ENCODE data around the gene SPECC1. TPM values are rescaled to one million over a fixed set of nuclear protein-coding genes. Genes with fewer than 3 reads are reported as not detected.

Gene SPECC1
- total and polyA plus RNA-seq, 3 donors from 2014 or later = 78.6 to 160 (median 148) TPM

DNA sequence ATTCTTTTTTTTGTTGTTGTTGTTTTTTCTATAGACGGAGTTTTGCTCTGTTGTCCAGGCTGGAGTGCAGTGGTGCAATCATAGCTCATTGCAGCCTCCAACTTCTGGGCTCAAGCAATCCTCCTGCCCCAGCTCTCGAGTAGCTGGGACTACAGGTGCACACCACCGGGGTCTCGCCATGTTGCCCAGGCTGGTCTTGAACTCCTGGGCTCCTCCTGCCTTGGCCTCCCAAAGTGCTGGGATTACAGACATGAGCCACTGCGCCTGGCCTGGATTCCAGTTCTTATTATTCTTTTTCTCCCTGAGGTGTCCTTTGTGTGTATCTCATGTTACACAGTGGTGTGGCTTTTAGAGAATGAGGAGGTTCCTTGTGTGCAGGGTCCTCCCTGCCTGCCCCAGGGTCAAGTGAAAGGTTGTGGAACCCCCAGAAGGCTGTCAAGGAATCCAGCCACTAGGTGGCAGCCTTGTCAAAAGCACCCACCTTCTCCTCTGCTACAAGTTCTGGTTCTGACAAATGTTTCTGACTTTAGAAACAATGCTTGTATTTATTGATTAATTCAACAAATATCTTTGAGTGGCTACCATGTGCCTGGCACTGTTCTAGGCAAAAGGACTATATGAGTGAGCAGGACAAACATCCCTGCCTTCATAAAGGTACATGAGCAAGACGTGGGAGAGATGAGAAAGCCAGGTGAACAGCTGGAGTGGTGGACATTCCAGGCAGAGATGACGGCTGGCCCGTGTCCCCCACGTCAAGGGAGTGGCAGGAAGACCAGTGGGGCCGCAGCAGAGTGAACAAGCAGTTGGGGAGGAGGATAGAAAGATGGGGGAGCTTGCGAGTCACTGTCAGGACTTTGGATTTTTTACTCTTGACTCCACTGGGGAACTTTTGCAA lies 112.4 kb downstream of the SPECC1 start:
- H3K27ac ChIP-seq = no peak overlapping the region
- WGBS, 2 donors = 54 to 66% methylated on average over 11 of the region's 11 CpGs
- no peaks in the 10 kb centered on the region for H3K36me3 ChIP-seq (ENCODE audit: low read depth, missing control alignments)
- no peak overlapping the region for H3K4me3 ChIP-seq
- peak; percentile 84 for DNase-seq
- TF ChIP-seq POLR2A (IDR thresholded peaks at IDR 0.05) = no peak
- peak; percentile 74 to 87 (median 82) for TF ChIP-seq CTCF (IDR thresholded peaks at IDR 0.05)
- H3K4me1 ChIP-seq = peaks cover 8% of the 10 kb centered on the region
- intact Hi-C loops (cut with DNase I; ENCODE audit: low total_unique reads) = loop anchor here (5.0 kb wide), 1 partner anchor 129 kb away; no protein-coding TSS in a partner anchor
- no peaks in the 10 kb centered on the region for H3K9me3 ChIP-seq
- no peaks in the 10 kb centered on the region for H3K27me3 ChIP-seq

- DNase-seq = no peak
- TF ChIP-seq POLR2A (IDR thresholded peaks at IDR 0.05) (no peak), CTCF (IDR thresholded peaks at IDR 0.05) (no peak)
- H3K9me3 ChIP-seq = no peaks in the 10 kb centered on the region
- no peak overlapping the region for H3K4me3 ChIP-seq
- H3K27ac ChIP-seq = no peak overlapping the region
- intact Hi-C loops (cut with DNase I; ENCODE audit: low total_unique reads) = loop anchor here (5.0 kb wide), 1 partner anchor 130 kb away; no protein-coding TSS in a partner anchor
- H3K36me3 ChIP-seq (ENCODE audit: low read depth, missing control alignments) = no peaks in the 10 kb centered on the region
- no peaks in the 10 kb centered on the region for H3K27me3 ChIP-seq
- 65 to 79% methylated on average over 8 of the region's 8 CpGs for whole genome bisulfite sequencing, 2 donors
- H3K4me1 ChIP-seq = peaks cover 8% of the 10 kb centered on the region
Observed at GRCh38 chr17:20122254-20122879, 113.2 kb downstream of the SPECC1 start.

- WGBS, 2 donors = 72 to 74% methylated on average over 4 of the region's 4 CpGs
- no peak overlapping the region for H3K27ac ChIP-seq
- H3K27me3 ChIP-seq = no peaks in the 10 kb centered on the region
- no peak for TF ChIP-seq POLR2A (IDR thresholded peaks at IDR 0.05)
- no peak for TF ChIP-seq CTCF (IDR thresholded peaks at IDR 0.05)
- H3K4me1 ChIP-seq = peaks cover 8% of the 10 kb centered on the region
- no peaks in the 10 kb centered on the region for H3K36me3 ChIP-seq (ENCODE audit: low read depth, missing control alignments)
- intact Hi-C loops (cut with DNase I; ENCODE audit: low total_unique reads) = loop anchor here (5.0 kb wide), 1 partner anchor 131 kb away; no protein-coding TSS in a partner anchor
- no peak overlapping the region for H3K4me3 ChIP-seq
- H3K9me3 ChIP-seq = no peaks in the 10 kb centered on the region
- no peak for DNase-seq
Observed at GRCh38 chr17:20123209-20123608, 114.0 kb downstream of the SPECC1 start.

- intact Hi-C loops (cut with DNase I; ENCODE audit: low total_unique reads) = no loop called here
- no peak for TF ChIP-seq POLR2A (IDR thresholded peaks at IDR 0.05)
- no peak for TF ChIP-seq CTCF (IDR thresholded peaks at IDR 0.05)
Observed at GRCh38 chr17:20125724-20126123, 116.6 kb downstream of the SPECC1 start.

More at GRCh38 chr17:20125724-20126123, 116.6 kb downstream of the SPECC1 start:
- WGBS, 2 donors = 74 to 77% methylated on average over 6 of the region's 6 CpGs
- H3K9me3 ChIP-seq = no peaks in the 10 kb centered on the region
- DNase-seq = no peak
- no peak overlapping the region for H3K4me3 ChIP-seq
- H3K4me1 ChIP-seq = peaks cover 8% of the 10 kb centered on the region
- no peaks in the 10 kb centered on the region for H3K27me3 ChIP-seq
- no peak overlapping the region for H3K27ac ChIP-seq
- no peaks in the 10 kb centered on the region for H3K36me3 ChIP-seq (ENCODE audit: low read depth, missing control alignments)
